Stomach (tissue), 4 donors: ENCODE data around the gene PDE4DIP.
"Not testable (repeated sequence)": the region's sequence is repeated elsewhere in the genome, so short reads cannot be mapped to it uniquely, and the experiment has no call there.

Source experiments
- EP300 ChIP-seq: sonication (generic); formaldehyde crosslinking; IDR thresholded peaks from one replicate; pipeline ENCODE4 v1.6.1; 2017; ENCODE audit warnings: antibody characterized with exemption
- POLR2A ChIP-seq, 4 donors: fragments of 450-650 bp; IDR thresholded peaks; one replicate each; pipeline ENCODE4 v1.6.1; 2016; ENCODE audit warnings: antibody characterized with exemption in 4 of 4, control low read depth in 2 of 4, mild to moderate bottlenecking in 1 of 4, moderate library complexity in 1 of 4
- POLR2AphosphoS5 ChIP-seq, 3 donors: sonication (generic); formaldehyde crosslinking; IDR thresholded peaks; one replicate each; pipeline ENCODE4 v1.6.1; 2016; ENCODE audit warnings: antibody characterized with exemption in 3 of 3
- TF ChIP-seq, protein P1 (sequence below), 7 experiments: fragments of 450-650 bp in 4 of 7; fragments of 200-600 bp in 3 of 7; sonication (generic) in 3 of 7; IDR thresholded peaks; one replicate each; pipeline ENCODE4 v1.5.1; 2016 to 2019; ENCODE audit warnings: antibody characterized with exemption in 7 of 7, control low read depth in 2 of 7, mild to moderate bottlenecking in 1 of 7

DNA sequence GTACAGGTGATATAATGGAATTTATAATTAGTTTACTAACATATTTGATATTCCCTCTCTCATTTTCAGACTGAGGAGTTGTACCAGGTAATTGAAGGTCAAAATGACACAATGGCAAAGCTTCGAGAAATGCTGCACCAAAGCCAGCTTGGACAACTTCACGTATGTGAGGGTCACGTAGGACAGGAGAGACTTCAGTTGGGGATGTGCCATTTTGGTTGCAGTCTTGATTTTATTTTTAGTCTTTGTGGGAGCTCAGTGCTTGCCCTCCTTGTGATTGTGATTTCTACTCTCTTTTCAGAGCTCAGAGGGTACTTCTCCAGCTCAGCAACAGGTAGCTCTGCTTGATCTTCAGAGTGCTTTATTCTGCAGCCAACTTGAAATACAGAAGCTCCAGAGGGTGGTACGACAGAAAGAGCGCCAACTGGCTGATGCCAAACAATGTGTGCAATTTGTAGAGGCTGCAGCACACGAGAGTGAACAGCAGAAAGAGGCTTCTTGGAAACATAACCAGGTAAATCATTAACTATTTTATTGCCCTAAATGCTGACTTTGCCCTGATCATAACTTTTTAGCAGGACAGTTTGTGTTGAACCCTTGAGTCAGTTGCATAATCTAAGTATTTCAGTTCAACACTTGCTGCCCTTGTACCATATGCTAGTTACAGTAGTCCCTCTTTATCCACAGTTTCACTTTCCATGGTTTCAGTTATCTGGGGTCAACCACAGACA, 118.1 kb downstream of the PDE4DIP start:
- TF ChIP-seq, protein P1, sequence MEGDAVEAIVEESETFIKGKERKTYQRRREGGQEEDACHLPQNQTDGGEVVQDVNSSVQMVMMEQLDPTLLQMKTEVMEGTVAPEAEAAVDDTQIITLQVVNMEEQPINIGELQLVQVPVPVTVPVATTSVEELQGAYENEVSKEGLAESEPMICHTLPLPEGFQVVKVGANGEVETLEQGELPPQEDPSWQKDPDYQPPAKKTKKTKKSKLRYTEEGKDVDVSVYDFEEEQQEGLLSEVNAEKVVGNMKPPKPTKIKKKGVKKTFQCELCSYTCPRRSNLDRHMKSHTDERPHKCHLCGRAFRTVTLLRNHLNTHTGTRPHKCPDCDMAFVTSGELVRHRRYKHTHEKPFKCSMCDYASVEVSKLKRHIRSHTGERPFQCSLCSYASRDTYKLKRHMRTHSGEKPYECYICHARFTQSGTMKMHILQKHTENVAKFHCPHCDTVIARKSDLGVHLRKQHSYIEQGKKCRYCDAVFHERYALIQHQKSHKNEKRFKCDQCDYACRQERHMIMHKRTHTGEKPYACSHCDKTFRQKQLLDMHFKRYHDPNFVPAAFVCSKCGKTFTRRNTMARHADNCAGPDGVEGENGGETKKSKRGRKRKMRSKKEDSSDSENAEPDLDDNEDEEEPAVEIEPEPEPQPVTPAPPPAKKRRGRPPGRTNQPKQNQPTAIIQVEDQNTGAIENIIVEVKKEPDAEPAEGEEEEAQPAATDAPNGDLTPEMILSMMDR (IDR thresholded peaks at IDR 0.05), result not testable (repeated sequence)
- not testable (repeated sequence) for TF ChIP-seq POLR2A (IDR thresholded peaks at IDR 0.05); POLR2AphosphoS5 (IDR thresholded peaks at IDR 0.05); EP300
